Activated gamma-delta T cell (primary cell): Measurements from ENCODE around the gene THRB.

Experiments used
- DNase-seq: peaks from one replicate; lab custom pipeline; 2025; lab: John Stamatoyannopoulos, UW

Gene THRB

DNA sequence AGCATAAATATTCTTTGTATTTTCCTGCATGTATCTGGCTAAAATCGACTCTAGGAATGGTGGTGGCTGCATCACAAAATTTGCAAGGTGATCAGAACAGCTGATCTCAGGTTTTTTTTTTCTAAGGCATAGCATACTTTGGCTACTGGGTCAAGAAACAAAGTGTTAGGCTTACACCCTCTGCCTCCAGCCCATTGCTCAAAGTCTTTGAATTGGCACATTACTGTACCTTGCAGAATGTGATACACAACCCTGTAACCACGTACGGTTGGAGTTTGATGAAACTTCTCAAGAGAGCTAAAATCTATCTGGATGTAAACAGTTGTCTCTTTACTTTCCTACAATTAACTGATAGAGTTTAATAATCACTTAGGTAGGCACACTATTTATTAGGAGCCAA lies 188.1 kb downstream of the THRB start:
- no peak for DNase-seq

DNA sequence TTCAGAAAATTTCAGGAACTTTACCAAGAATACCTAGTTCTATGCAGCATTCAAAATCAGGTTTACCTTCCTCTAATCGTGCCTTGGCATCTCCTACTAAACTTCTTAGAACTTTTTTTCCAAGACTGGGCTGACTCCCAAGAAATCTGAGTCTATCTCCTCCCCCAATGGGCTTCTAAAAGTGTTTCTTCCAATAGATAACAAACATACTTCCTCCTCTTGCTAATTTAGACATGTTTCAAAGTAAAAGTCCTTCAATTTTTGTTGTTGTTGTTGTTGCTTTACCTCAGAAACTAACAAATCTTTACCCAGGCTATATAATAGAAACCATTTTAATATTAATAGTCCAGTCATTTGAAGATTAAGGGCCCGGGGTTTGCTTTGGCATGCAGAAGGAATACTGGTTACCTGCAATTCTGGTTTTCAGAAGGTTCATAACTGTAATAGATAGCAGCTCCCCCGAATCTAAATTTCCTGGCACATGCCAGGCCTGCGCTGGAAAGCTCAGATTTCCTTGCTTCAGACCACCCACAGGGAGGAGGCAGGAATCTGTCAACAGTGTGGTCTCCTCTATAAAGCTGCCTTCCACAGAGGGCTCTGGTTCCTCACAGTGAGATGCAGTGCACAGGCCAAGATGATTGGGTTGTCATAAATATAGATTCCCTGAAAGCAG lies 188.7 kb downstream of the THRB start:
- DNase-seq = no peak

DNA sequence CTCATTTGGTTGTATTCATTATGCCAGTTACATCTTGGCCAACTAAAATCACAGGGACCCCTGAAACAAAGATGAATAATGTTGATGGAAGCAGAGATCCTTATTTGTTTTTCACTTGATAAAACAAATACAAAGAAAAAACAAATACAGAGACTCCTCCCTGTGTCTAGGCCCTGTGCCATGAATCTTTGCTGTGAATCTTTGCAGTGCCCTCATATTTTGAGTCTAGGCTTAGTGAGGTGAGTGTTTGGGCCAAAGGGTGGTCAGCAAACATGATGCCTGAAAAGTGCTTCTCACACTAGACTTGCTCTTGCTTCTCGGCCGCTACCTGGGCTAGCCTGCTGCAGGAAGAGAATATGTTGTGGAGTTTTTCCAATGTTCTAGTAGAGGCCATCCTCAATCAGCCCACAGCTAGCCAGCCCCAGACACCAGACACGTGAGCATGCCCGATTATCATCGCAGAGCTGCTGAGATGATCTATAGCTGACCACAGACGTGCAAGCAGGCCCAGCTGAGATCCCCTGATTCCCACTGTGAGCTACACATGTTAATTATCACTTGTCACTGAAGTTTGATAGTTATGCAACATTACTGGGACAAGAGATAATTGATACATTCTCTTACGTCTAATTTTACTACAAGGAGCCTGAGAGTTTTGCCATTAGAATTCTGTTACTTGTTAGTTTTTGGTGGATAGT lies 191.4 kb downstream of the THRB start:
- DNase-seq = no peak

DNA sequence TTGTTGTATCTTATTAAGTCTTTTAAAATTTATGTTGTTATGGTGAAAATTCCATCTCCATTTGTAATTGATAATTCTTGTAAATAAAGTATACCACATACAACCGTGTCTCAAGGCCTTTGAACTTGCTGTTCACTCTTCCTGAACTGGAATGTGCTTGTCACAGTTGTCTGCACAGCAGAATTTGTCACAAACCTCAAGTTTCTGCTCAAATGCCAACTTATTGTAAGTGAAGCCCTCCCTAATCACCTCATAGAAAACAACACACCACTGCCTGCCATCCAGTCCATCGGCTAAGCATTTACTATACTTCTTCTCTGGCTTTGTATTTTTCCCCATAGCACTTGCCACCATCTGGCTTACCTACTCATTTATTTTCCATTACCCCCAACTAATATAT lies 192.3 kb downstream of the THRB start:
- no peak for DNase-seq

DNA sequence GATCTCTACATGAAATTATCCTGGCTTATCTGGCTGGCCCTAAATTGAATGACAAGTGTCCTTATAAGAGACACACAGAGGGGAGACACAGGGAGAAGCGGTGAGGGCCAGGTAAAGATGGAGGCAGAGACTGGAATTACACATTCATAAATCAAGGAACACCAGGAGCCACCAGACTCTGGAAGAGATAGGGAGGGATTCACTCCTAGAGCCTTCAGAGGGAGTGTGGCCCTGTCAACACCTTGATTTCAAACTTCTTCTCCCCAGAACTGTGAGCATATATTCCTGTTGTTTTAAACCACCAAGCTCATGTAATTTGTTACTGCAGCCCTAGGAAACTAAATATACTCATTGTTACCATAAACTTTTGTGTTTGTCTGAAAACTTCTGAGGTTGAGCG lies 193.7 kb downstream of the THRB start:
- DNase-seq = no peak

DNA sequence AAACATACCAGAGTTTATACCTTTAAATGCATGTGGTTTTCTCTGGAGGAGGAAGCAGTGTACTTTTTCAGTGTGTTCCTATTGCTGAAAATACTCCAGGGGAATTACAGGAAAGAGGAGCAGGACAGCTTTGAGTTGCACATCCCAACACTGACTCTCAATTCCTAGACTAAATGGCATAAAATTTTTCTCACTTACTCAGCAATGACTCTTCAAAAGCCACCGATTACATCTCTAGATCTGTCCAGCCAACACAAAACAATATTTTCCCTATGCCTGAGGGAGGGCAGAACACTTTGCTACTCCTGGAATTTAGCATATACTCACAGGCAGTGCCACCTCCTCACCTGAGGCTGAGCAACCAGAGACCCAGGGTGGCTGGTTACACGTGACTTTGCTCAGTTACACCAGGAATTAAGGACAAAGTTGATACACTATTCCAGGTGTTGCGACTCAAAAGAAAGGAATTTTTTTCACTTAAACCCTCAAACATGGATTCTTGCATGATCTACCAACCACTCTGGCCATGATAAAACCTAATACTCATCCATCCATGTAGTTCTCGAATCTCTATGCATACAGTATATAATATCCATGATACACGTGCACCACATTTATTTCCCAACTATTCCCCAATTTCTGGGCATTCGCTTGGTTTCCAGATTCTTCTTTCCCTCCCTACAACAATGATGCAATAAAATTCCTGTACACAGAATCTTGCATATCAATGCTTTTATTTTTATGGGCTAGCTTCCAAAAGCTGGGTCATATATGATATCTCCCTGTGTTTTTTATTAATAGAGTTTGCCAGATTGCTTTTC lies 194.6 kb downstream of the THRB start:
- no peak for DNase-seq

DNA sequence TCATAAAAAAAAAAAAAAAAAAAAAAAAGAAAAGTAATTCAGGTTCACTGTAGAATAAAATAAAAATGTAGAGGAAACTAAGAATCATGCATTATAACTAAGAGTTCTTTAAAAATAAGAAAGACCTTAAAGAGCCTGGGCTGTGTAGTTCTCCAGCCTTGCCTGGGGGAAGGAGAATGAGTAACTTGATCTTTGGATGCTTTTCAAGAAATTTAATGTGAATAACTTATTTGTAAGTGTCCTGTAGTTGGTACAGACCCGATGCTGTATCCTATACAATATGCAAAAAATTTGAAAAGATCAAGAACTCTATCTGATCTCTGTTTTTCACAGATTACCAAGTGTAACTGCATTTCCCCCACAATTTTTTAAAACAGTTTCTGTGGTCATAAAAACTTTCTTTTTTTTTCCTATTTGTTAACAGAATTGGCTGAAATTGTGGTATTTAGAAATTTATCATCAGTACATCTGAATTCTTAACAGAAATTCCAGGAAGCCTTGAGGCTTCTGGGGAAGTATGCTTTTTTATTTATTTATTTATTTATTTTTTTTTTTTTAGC lies 195.3 kb downstream of the THRB start:
- no peak for DNase-seq

DNA sequence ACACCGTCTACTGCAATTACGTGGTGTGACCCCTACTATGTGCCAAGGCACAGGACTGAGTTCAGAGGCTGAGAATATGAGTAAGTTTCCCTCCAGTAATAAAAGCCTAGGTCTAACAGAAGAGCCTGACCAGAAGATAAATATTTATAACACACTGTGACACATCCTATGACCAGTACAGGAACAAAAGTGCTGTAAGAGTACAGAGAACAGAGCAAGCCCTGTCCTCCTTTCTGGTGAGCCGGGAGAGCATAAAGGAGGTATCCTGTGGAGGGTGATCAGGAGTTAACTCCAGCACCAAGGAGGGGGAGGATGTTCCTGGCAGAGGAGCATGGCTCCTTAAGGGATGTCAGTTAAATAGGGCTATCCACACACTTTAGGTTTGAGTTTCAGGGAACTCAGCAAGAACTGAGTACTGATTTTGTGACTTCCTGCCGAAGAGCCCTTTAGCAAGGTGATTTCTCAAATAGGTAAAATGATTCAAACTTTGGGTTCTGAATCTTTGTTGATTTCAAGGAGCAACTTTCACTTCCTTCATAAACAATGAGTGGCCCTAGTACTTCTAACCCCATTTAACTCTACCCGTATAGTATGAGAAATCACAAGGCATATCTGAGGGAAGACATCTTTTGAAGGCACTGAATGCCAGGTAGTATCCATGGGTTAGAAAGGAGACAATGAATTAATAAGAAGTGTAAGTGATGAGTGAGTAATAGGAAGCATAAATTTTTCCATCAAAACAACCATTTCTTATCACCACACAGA lies 198.0 kb downstream of the THRB start:
- DNase-seq = no peak

DNA sequence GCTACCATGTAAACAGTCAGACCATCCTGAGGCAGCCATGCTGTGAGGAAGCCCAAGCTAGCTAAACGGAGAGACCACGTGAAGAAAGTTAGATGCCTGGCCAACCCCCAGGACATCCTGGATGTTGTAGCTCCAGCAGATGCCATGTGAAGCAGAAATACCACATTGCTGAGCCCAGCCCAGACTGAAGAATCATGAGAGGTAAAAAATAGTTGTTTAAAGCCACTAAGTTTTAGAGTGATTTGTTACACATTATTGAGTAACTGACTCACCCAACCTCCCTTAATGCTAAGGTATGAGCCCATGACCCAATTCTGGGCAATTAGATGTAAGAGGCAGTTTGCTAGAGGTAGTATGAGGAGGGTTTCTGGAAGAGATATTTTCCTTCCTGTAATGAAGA lies 200.5 kb downstream of the THRB start:
- DNase-seq = no peak

DNA sequence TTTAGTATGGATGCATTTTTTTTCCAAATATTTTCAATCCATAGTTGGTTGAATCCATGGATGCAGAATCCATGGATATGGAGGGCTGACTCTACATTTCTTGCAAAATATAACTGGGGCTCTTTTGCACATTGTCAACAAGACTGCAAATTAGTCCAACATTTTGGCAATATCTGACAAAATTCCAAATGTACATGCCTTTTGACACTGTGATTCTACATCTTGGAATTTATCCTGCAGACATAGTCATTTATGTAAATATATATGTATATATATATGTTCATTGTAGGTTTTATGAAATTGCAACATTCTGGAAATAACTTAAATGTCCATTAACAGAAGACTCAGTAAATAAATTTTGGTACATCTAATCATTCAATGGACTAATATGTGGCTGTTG lies 203.0 kb downstream of the THRB start:
- DNase-seq = no peak

DNA sequence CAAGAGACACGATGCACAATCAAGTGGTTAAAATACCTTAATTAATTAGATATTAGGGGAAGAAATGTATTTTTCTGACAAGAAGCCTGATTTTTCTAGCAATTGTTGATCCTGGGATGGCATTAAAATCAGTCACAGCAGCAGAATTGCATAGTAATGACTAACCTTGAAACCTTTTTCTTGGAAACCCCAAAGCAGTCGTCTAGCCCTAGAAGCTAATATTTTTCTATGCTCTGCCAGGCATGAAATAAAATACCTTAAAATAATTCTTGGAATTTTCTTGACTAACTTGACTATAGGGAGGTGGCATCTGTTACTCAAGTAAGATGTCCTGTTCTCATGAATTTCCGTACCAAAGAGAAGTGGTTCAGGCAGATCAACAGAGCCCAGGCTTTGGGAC lies 204.1 kb downstream of the THRB start:
- no peak for DNase-seq

DNA sequence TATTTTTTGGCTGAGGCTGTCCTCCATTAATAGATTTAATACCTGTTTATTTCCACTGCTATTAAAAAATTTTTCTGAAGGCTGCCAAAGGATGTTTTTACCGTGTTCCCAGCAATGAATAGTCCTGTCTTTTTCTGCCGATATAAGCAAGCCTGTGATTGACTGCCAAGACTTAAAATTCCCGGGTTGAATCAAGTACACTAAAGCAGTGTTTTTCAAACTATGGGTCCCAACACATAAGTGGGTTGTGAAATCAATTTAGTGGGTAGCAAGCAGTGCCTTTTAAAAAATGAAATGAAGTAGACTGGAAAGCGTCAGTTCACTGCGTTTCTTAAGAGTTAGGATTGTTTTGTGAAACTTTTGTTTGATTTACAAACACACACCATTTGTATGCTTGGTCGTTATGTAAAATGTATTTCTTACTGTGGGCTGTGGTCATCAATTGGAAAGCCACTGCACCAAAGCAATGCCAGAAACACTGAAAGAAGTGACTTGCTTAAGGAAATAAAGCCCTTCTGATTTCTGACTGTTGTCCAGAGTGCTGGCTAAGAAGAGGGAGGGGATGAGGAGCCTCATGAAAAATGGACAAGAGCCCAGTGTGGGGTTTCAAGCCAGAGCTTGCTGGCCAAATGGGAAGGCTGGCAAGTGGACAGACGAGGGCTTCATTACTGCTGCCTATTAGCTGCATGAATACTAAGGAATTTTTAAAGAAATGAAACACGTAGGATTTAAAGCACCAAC lies 206.0 kb downstream of the THRB start:
- no peak for DNase-seq

DNA sequence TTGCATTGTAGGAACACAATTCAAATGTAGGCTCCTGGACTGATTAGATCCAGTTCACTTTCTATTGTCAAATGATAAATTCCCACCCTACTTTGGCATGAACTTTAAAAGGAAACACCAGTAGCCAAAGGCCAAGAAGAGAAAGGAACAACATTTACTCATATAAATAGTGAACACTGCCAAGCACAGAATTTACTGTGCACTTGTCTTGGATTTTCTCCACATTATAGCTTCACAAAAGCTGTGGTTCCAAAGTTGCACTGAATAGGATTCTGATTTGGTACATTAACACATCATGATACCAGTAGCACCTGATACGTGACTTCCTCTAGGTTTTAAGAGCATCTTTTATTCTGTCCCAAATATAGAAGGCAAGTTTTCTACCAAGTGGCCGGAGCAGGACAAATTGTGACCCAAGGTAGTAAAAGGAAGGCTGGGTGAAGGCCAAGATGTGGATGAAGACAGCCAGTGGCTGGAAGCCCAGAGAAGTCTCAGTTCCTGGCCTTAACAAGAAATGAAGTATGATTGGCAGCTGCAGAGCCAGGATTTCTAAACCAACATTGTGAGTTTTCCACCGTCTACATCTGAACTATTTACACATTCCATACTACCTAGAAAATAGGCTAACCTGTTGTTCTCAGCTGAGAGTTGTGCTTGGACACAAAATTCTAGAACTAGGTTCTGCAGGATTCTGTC lies 206.7 kb downstream of the THRB start:
- no peak for DNase-seq

DNA sequence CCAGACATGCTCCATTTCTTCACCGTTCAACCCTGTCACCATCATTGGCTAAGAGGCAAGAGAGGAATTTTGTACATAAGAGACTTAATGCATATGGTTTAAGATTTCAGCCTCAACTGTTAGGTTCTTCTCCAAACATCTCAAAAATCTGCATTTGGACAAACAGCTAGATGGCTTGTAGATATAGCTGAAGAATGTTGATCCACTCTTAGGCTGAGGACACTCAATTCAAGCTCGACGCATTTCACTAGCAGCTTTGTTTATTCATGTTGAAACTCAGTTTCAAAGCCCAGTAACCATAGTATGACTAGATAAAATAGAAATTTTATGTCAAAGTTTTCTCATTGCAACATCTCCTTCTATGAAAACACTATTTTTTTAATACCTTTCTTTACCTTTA lies 208.2 kb downstream of the THRB start:
- DNase-seq = no peak

DNA sequence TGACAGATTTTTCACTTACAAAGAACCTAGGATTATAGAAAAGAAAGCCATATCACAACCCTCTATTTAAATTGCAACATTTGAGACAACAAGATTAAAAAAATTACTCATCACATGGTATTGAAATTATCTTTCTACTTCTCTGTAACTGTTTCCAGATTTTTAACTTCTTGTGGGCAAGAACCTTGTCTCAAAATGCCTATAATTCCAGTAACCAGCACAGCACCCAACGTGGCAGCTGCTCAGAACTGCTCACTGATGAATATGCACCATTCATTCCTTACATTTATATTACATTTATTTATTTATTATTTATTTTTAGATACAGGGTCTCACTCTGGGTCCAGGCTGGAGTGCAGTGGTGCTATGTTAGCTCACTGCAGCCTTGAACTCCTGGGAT lies 216.1 kb downstream of the THRB start:
- DNase-seq = no peak

DNA sequence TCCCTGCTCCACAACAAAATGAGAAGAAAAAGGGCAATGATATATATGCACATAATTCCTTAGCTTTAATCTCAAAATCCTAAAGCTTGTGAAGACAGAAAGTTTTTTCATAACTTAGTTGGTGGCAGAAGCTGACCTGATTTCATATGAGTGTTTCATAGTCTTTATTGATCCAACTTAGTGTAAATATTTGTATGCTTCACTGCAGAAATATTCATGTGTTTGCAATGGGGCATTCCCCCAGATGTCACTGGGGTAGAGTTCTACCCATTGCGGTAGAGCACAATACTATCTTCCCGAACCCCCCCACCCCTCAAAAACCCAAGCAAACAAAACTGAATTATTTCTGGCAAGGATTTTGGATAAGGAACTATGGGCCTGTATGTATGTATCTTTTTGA lies 221.2 kb downstream of the THRB start:
- no peak for DNase-seq

DNA sequence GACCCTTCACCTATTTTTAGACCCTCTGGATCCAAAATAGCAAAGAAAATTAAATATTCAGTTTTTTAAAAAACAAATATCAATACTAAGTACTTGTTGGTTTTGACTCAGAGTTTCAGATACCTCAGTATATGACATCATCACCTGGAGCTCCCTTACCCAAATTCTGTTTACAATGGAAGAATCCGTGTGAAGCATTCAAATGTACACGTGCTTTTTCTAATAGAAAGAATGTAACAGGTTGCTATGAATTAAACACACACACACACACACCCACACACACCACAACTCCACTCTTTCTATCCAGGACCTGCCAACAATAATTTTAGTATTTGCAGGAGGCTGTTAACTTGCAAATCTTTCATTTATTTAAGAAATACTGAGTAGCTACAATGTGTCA lies 221.8 kb downstream of the THRB start:
- no peak for DNase-seq

DNA sequence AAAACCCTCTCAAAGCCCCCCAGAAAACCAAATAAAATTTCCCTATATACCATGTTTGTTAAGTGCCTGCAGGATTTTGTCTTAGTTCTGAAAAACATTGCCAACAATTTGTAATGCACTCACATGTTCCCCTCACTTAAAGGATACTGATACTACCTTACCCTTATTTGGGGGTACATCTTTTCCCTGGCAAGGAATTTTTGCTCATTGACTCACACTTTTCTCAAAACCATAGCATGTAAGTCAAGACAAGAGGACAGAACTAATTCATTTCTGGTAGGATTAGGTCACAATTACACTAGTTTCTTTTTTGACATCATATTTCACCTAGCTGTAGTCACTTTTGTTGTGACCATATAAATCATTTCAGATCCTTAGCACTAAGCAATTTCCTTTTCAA lies 222.2 kb downstream of the THRB start:
- no peak for DNase-seq

DNA sequence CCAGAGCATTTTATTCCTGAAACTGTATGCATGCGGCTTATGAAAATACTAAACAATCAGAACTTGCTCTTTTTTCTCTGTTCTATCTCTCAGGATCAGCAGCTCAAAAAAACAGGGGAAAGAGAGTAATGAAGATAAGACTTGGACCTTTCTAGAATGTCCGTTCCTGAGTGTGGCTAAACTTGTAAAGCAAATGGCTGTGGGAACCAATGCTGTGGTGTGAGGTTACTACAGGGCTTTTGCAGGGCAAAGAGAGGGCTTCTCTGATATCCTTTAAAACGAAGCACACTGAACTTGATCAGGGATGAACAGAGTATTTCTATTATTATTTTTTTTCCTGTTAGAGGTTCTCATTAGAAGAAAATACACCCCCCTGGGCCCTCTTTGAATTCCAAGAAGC lies 223.4 kb downstream of the THRB start:
- DNase-seq = no peak

DNA sequence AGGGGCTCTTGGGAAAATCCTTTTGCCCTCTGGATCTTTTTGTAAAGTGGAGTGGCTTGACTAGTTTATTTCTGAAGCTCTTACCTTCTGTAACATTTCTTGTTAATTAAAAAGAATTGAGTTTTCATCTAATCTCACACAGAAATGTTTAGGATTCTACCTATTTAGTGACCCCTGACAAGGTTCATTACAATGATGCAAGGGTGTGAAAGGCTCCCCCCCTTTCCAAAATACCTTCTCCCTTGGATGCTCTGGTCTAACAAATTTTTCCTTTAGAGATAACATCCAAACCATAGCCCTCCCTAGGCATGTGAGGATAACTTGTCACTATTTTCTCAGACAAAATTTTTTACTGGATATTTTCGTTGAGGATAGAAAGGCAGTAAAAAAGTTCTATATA lies 223.9 kb downstream of the THRB start:
- no peak for DNase-seq

DNA sequence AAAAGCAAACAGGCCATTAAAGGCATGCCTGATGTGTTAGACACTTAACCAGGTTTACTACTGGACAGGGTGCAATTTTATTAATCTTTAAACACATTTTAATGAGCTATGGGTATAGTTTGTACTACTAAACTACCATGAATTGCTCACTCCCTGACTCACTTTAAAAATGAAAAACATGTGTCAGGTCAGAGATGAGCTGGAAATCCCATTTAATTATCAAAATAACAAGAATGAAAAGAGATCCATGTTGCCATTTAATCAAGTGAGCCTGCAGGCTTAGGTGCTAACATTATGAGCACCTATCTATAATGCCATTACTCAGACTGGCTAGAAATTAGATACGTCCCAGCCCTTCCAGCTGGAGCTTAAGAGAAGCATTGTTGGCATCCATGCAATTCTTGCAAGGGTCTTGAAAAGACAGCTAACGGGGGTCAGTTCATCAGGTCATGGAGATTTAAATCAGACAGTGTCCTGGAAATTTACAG lies 224.4 kb downstream of the THRB start:
- DNase-seq = no peak
